ENCODE data around the gene TLR7.

Gene TLR7

DNA sequence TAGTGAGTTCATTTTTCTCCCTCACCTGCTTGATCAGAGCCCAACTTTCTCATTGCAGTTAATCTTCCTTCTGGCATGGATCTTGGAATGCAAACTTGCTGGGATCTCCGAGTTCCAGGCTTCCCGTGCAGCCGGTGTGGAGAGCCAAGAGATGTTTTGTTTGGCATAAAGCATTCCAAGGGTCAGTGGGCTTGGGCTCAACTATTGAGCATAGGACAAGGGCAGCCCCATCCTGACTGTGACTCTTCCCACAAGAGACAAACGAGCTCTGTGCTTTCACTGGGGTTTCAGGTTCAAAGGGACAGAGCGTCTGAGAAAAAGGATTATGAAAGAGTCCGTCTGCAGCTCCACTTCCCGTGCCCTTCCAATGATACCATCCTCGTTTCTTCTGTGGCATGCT lies 10.5 kb downstream of the TLR7 start:
- peaks cover 3% of the 10 kb centered on the region; the same call in 1 of the 2 replicates for H3K4me1 ChIP-seq (ENCODE audit: control insufficient read depth, insufficient read depth, low read length)
- ChIA-PET CTCF (no interaction called here), POLR2A (no interaction called here)
- H3K27ac ChIP-seq (ENCODE audit: extremely low read depth, low read depth, low read length), result no peak overlapping the region
- TF ChIP-seq ZNF10 (tag by site-specific recombination; IDR thresholded peaks at IDR 0.05), result no peak
- no peak for TF ChIP-seq ZNF24 (tag by site-specific recombination; IDR thresholded peaks at IDR 0.05)
- no peak for TF ChIP-seq BCL11B (tag by site-specific recombination; IDR thresholded peaks at IDR 0.05; ENCODE audit: low read depth)
- TF ChIP-seq, protein P1, sequence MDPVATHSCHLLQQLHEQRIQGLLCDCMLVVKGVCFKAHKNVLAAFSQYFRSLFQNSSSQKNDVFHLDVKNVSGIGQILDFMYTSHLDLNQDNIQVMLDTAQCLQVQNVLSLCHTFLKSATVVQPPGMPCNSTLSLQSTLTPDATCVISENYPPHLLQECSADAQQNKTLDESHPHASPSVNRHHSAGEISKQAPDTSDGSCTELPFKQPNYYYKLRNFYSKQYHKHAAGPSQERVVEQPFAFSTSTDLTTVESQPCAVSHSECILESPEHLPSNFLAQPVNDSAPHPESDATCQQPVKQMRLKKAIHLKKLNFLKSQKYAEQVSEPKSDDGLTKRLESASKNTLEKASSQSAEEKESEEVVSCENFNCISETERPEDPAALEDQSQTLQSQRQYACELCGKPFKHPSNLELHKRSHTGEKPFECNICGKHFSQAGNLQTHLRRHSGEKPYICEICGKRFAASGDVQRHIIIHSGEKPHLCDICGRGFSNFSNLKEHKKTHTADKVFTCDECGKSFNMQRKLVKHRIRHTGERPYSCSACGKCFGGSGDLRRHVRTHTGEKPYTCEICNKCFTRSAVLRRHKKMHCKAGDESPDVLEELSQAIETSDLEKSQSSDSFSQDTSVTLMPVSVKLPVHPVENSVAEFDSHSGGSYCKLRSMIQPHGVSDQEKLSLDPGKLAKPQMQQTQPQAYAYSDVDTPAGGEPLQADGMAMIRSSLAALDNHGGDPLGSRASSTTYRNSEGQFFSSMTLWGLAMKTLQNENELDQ (tag by site-specific recombination; IDR thresholded peaks at IDR 0.05; ENCODE audit: low read depth), result no peak
- TF ChIP-seq OSR2 (tag by site-specific recombination; IDR thresholded peaks at IDR 0.05), result no peak
- no peaks in the 10 kb centered on the region for H3K9me3 ChIP-seq (ENCODE audit: control insufficient read depth, insufficient read depth, low read depth, low read length)
- no peaks in the 10 kb centered on the region for H3K36me3 ChIP-seq (ENCODE audit: control insufficient read depth in 2 of 2, insufficient read depth in 1 of 2, low read length in 2 of 2)
- no peak overlapping the region for H3K4me3 ChIP-seq (ENCODE audit: low read depth, low read length)

GRCh38 chrX:12878536-12878935 lies 11.7 kb downstream of the TLR7 start:
- no peaks in the 10 kb centered on the region for H3K36me3 ChIP-seq (ENCODE audit: control insufficient read depth in 2 of 2, insufficient read depth in 1 of 2, low read length in 2 of 2)
- no peak overlapping the region for H3K4me3 ChIP-seq (ENCODE audit: low read depth, low read length)
- POLR2A ChIA-PET, result no interaction called here
- CTCF ChIA-PET, result interaction anchor here (0.6 to 1.0 kb wide), 3 partner anchors 9 to 1123 kb away, joined by 3 read pairs; no protein-coding TSS in a partner anchor
- H3K4me1 ChIP-seq (ENCODE audit: control insufficient read depth, insufficient read depth, low read length), result peaks cover 3% of the 10 kb centered on the region; the same call in 1 of the 2 replicates
- no peaks in the 10 kb centered on the region for H3K9me3 ChIP-seq (ENCODE audit: control insufficient read depth, insufficient read depth, low read depth, low read length)
- H3K27ac ChIP-seq (ENCODE audit: extremely low read depth, low read depth, low read length), result no peak overlapping the region
- TF ChIP-seq ZNF404 (tag by site-specific recombination; IDR thresholded peaks at IDR 0.05) (no peak), ZNF449 (tag by site-specific recombination; IDR thresholded peaks at IDR 0.05) (no peak), ZSCAN5A (tag by site-specific recombination; IDR thresholded peaks at IDR 0.05) (no peak)
- TF ChIP-seq, protein P2, sequence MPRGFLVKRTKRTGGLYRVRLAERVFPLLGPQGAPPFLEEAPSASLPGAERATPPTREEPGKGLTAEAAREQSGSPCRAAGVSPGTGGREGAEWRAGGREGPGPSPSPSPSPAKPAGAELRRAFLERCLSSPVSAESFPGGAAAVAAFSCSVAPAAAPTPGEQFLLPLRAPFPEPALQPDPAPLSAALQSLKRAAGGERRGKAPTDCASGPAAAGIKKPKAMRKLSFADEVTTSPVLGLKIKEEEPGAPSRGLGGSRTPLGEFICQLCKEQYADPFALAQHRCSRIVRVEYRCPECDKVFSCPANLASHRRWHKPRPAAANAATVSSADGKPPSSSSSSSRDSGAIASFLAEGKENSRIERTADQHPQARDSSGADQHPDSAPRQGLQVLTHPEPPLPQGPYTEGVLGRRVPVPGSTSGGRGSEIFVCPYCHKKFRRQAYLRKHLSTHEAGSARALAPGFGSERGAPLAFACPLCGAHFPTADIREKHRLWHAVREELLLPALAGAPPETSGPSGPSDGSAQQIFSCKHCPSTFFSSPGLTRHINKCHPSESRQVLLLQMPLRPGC (tag by site-specific recombination; IDR thresholded peaks at IDR 0.05), result no peak

- Histone ChIP-seq H3K4me3 (ENCODE audit: low read depth, low read length) (no peak overlapping the region), H3K36me3 (ENCODE audit: control insufficient read depth in 2 of 2, insufficient read depth in 1 of 2, low read length in 2 of 2) (no peaks in the 10 kb centered on the region), H3K4me1 (ENCODE audit: control insufficient read depth, insufficient read depth, low read length) (no peaks in the 10 kb centered on the region), H3K9me3 (ENCODE audit: control insufficient read depth, insufficient read depth, low read depth, low read length) (no peaks in the 10 kb centered on the region), H3K27ac (ENCODE audit: extremely low read depth, low read depth, low read length) (no peak overlapping the region)
- CTCF ChIA-PET, result no interaction called here
- POLR2A ChIA-PET, result no interaction called here
- no peak for TF ChIP-seq ZNF311 (tag by site-specific recombination; IDR thresholded peaks at IDR 0.05; ENCODE audit: borderline replicate concordance)
- TF ChIP-seq ZNF571 (tag by site-specific recombination; IDR thresholded peaks at IDR 0.05), result no peak
- no peak for TF ChIP-seq YY2 (tag by site-specific recombination; IDR thresholded peaks at IDR 0.05)
- no peak for TF ChIP-seq SP3 (tag by site-specific recombination; IDR thresholded peaks at IDR 0.05)
- no peak for TF ChIP-seq ZNF214 (tag by site-specific recombination; IDR thresholded peaks at IDR 0.05; ENCODE audit: borderline replicate concordance)
- no peak for TF ChIP-seq ZNF488 (tag by site-specific recombination; IDR thresholded peaks at IDR 0.05)
- TF ChIP-seq OVOL3 (tag by site-specific recombination; IDR thresholded peaks at IDR 0.05), result no peak
- no peak for TF ChIP-seq ZNF280D (tag by site-specific recombination; IDR thresholded peaks at IDR 0.05)
- TF ChIP-seq ZNF830 (tag by site-specific recombination; IDR thresholded peaks at IDR 0.05; ENCODE audit: low read depth), result no peak
- TF ChIP-seq ZNF138 (tag by site-specific recombination; IDR thresholded peaks at IDR 0.05; ENCODE audit: borderline replicate concordance), result no peak
- no peak for TF ChIP-seq ZNF112 (tag by site-specific recombination; IDR thresholded peaks at IDR 0.05)
- no peak for TF ChIP-seq ZNF843 (tag by site-specific recombination; IDR thresholded peaks at IDR 0.05)
Observed at GRCh38 chrX:12881914-12882313, 15.0 kb downstream of the TLR7 start.

Measured in HEK293 (cell line).